ENCODE results near the gene FGF1.

FGF1 gene

GRCh38 chr5:142685418-142686209 is at the start of gene FGF1:
TSS of gene FGF1 (minus strand) at chr5:142686090. CDS start at chr5:142614127, 71,963 bp downstream.
- DNase-seq = peak; percentile 8

GRCh38 chr5:142727735-142728047 is 41.8 kb upstream of the FGF1 start:
- no peak for DNase-seq

- no peak for DNase-seq
Measured at GRCh38 chr5:142726188-142726731, 40.4 kb upstream of the FGF1 start.

GRCh38 chr5:142725231-142726187 is 39.6 kb upstream of the FGF1 start:
- DNase-seq = no peak

- no peak for DNase-seq
Measured at GRCh38 chr5:142724821-142725220, 38.9 kb upstream of the FGF1 start.

GRCh38 chr5:142722896-142723295 is 37.0 kb upstream of the FGF1 start:
- DNase-seq = no peak

- no peak for DNase-seq
Measured at GRCh38 chr5:142722146-142722545, 36.3 kb upstream of the FGF1 start.

GRCh38 chr5:142720641-142721271 is 34.9 kb upstream of the FGF1 start:
- peak; percentile 73 for DNase-seq

GRCh38 chr5:142719836-142720370 is 34.0 kb upstream of the FGF1 start:
- DNase-seq = no peak

- peak; percentile 23 for DNase-seq
Measured at GRCh38 chr5:142717582-142718215, 31.8 kb upstream of the FGF1 start.

GRCh38 chr5:142716963-142717362 is 31.1 kb upstream of the FGF1 start:
- DNase-seq = no peak

GRCh38 chr5:142715291-142715690 is 29.4 kb upstream of the FGF1 start:
- DNase-seq = no peak

GRCh38 chr5:142713121-142713706 is 27.3 kb upstream of the FGF1 start:
- peak; percentile 67 for DNase-seq

- DNase-seq = no peak
Measured at GRCh38 chr5:142703153-142703552, 17.3 kb upstream of the FGF1 start.

GRCh38 chr5:142701673-142702311 is 15.9 kb upstream of the FGF1 start:
- DNase-seq = no peak

- no peak for DNase-seq
Measured at GRCh38 chr5:142700566-142700965, 14.7 kb upstream of the FGF1 start.

- peak; percentile 16 for DNase-seq
Measured at GRCh38 chr5:142699184-142699720, 13.4 kb upstream of the FGF1 start.

GRCh38 chr5:142698447-142699183 is 12.7 kb upstream of the FGF1 start:
- no peak for DNase-seq

GRCh38 chr5:142697356-142698255 is 11.7 kb upstream of the FGF1 start:
- peak; percentile 8 for DNase-seq
